Ascending aorta (tissue), 2 donors: ENCODE results near the gene SLC8A3. TPM values are rescaled to one million over a fixed set of nuclear protein-coding genes. Genes with fewer than 3 reads are reported as not detected.

Experiments
- DNase-seq, 2 donors: peaks; one replicate each; pipeline ENCODE4 v3.0.0-alpha.2; 2019; ENCODE audit warnings: low spot score in 2 of 2
- H3K27ac ChIP-seq, 2 donors: fragments of 200-600 bp; sonication (generic); one replicate each; pipeline ENCODE4 v1.5.1; 2016 to 2017; ENCODE audit warnings: mild to moderate bottlenecking in 1 of 2
- H3K27me3 ChIP-seq: fragments of 200-600 bp; sonication (generic); one replicate; pipeline ENCODE4 v1.5.1; 2017
- H3K36me3 ChIP-seq, 2 donors: fragments of 200-600 bp; sonication (generic); one replicate each; pipeline ENCODE4 v1.5.1; 2016
- H3K4me1 ChIP-seq, 2 donors: fragments of 200-600 bp; sonication (generic); one replicate each; pipeline ENCODE4 v1.5.1; 2016 to 2017; ENCODE audit warnings: mild to moderate bottlenecking in 1 of 2
- H3K4me3 ChIP-seq, 2 donors: fragments of 200-600 bp; sonication (generic); one replicate each; pipeline ENCODE4 v1.5.1; 2016 to 2017; ENCODE audit warnings: mild to moderate bottlenecking in 1 of 2
- H3K9me3 ChIP-seq, 2 donors: fragments of 200-600 bp; sonication (generic); one replicate each; pipeline ENCODE4 v1.5.1; 2016
- intact Hi-C: fragments of 100-400 bp; cut with DNase I; formaldehyde crosslinking; loops from one replicate; pipeline ENCODE4 v1.15.1; 2023
- total RNA-seq: library from RNA; depleted of rRNA; stranded (reverse); fragments of >200 nt; gene quantifications from one replicate; pipeline ENCODE4 v1.1.0, GENCODE V29; 2016
- TF ChIP-seq, protein P1 (sequence below), 3 experiments: fragments of 200-600 bp in 2 of 3; fragments of 450-650 bp in 1 of 3; sonication (generic) in 2 of 3; IDR thresholded peaks; one replicate each; pipeline ENCODE4 v1.5.1; 2016 to 2019; ENCODE audit warnings: antibody characterized with exemption in 3 of 3, mild to moderate bottlenecking in 1 of 3, moderate library complexity in 1 of 3

SLC8A3 gene
- total RNA-seq, 1 donor from 2014 or later = not detected

DNA sequence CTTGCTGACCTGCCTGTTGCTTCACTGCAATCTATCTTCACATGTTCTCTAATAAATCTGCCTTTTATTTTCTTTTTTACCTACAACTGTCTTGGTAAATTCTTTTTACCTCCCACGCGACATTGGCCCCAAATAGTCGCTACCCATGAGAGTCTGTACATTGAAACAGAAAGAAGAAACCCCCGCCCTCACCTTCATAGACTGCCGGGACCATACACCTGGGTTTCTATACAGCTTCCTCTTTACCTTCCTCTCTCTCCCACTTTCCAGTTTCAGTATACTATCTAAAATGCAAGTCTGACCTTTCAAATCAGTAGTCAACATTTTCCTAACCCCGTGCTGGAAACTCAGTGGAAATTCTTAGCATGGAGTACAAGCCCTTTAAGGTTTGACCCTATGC lies 4.8 kb downstream of the SLC8A3 start:
- no peak overlapping the region for H3K4me3 ChIP-seq
- TF ChIP-seq, protein P1, sequence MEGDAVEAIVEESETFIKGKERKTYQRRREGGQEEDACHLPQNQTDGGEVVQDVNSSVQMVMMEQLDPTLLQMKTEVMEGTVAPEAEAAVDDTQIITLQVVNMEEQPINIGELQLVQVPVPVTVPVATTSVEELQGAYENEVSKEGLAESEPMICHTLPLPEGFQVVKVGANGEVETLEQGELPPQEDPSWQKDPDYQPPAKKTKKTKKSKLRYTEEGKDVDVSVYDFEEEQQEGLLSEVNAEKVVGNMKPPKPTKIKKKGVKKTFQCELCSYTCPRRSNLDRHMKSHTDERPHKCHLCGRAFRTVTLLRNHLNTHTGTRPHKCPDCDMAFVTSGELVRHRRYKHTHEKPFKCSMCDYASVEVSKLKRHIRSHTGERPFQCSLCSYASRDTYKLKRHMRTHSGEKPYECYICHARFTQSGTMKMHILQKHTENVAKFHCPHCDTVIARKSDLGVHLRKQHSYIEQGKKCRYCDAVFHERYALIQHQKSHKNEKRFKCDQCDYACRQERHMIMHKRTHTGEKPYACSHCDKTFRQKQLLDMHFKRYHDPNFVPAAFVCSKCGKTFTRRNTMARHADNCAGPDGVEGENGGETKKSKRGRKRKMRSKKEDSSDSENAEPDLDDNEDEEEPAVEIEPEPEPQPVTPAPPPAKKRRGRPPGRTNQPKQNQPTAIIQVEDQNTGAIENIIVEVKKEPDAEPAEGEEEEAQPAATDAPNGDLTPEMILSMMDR (IDR thresholded peaks at IDR 0.05) = no peak
- no peaks in the 10 kb centered on the region for H3K27me3 ChIP-seq
- no peaks in the 10 kb centered on the region for H3K9me3 ChIP-seq
- no peak for DNase-seq
- H3K27ac ChIP-seq = no peak overlapping the region
- no peaks in the 10 kb centered on the region for H3K36me3 ChIP-seq
- peaks cover 7% of the 10 kb centered on the region in 2 donors for H3K4me1 ChIP-seq
- intact Hi-C loops = no loop called here

DNA sequence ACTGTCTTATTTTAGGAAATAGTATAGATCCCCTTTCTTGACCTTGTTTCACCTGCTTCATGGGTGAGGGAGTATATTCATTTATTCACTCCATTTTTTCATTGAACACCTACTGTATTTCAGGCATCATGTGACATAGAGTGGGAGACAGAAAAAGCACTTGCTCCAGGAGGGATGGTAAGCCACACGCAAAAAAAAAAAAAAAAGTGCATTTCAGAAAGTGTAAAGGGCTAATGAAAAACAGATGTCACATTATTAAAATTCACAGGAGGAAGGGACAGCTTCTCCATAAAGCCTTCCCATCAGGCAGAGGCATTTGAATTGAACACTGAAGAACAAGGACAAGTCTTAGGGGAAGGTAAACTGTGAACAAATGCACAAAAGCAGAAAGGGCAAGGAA lies 7.5 kb downstream of the SLC8A3 start:
- TF ChIP-seq, protein P1 (IDR thresholded peaks at IDR 0.05) = no peak
- intact Hi-C loops = no loop called here
- Histone ChIP-seq H3K4me1 (no peaks in the 10 kb centered on the region), H3K27me3 (no peaks in the 10 kb centered on the region), H3K4me3 (no peak overlapping the region), H3K27ac (no peak overlapping the region), H3K36me3 (no peaks in the 10 kb centered on the region), H3K9me3 (no peaks in the 10 kb centered on the region)
- no peak for DNase-seq

DNA sequence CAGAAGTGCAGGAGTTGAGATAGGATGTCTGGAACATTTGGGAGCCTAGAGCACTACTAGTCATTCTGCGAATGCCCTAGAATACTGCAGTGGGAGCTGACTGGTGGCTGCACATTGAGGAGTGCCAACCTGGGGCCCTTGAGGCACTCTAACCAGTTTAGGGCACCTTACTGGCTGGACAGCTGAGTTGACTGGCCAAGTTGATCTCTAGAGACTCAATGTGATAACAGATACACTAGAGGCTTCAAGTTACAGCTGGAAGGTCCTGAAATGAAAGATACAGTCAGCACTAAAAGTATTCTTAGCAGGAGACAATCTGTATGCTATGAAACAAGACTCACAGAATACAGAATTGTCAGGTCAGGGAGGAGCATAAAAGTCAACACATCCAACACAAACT lies 8.0 kb downstream of the SLC8A3 start:
- Histone ChIP-seq H3K4me3 (no peak overlapping the region), H3K9me3 (no peaks in the 10 kb centered on the region), H3K27me3 (no peaks in the 10 kb centered on the region), H3K27ac (no peak overlapping the region), H3K4me1 (no peaks in the 10 kb centered on the region), H3K36me3 (no peaks in the 10 kb centered on the region)
- intact Hi-C loops = no loop called here
- DNase-seq = no peak
- TF ChIP-seq, protein P1 (IDR thresholded peaks at IDR 0.05) = no peak

DNA sequence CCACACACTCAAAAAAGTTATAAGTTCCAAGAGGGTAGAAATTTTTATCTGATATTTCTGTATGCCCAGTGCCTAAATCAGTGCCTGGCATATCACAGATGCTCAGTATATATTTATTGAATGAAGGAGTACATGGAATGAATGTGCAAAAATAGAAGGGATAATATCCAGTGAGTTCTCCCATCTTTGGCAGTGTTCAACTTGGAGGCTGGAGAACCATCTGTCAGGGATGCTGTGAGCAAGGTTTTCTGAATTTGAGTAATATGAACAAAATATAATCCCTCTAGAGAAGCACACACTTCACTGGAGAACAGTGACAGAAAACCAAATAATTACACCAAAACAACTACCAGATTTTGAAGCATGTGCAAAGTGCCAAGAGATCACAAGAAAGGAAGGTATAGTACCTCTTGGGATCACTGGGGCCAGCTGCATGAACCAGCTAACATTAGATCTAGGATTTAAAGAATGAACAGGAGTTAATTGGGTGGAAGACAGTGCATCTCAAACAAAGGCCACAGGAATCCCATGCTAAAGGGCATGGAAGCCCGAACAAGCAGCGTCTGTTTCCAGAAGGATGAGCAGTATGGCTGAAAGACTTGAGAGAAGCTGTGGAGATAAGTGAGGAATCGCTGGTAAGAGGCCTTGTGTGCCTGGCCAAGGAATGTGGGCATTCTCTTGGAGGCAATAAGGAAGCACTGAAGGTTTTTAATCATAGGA lies 11.5 kb downstream of the SLC8A3 start:
- TF ChIP-seq, protein P1 (IDR thresholded peaks at IDR 0.05) = no peak
- DNase-seq = no peak
- no peak overlapping the region for H3K27ac ChIP-seq
- H3K9me3 ChIP-seq = no peaks in the 10 kb centered on the region
- intact Hi-C loops = no loop called here
- H3K27me3 ChIP-seq = no peaks in the 10 kb centered on the region
- H3K36me3 ChIP-seq = no peaks in the 10 kb centered on the region
- no peaks in the 10 kb centered on the region for H3K4me1 ChIP-seq
- no peak overlapping the region for H3K4me3 ChIP-seq

DNA sequence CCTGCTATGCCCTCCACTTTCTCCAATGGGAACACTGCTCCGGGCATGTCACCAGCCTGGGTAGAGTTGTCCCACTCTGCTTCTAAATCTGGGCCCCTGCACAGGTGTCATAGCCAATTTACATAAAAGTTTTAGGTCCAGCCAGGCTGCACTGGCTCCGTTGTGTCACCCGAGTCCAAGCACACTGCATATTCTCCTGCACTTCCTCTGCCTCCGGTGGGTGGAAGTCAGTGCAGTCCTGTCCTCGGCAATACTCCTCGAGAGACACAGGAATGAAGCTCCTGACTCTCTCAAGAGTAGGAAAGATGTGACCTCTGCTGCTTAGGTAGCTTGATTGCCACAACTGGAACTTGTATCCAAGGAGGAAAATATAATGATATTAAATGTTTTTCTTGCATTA lies 15.2 kb downstream of the SLC8A3 start:
- H3K27ac ChIP-seq = no peak overlapping the region
- no peaks in the 10 kb centered on the region for H3K9me3 ChIP-seq
- TF ChIP-seq, protein P1 (IDR thresholded peaks at IDR 0.05) = no peak
- H3K36me3 ChIP-seq = no peaks in the 10 kb centered on the region
- no peak for DNase-seq
- H3K4me1 ChIP-seq = no peaks in the 10 kb centered on the region
- no peak overlapping the region for H3K4me3 ChIP-seq
- no peaks in the 10 kb centered on the region for H3K27me3 ChIP-seq
- intact Hi-C loops = no loop called here

DNA sequence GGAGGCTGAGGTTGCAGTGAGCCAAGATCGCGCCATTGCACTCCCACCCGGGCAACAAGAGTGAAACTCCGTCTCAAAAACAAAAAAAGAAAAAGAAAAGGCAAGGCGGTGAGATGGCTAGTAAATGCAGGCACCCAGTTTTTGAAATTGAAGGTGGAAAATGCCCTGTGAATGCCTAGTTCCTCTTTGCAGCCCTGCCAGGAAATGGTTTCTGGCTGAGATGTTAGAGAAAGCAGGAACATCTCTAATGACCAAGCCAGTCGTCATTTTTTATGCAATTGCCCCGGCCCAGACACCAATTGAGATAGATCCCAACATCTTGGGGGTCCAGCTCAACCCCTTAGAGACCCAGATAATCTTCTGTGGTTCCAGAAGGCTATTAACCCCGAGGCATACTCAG lies 17.0 kb downstream of the SLC8A3 start:
- no peak for DNase-seq
- Histone ChIP-seq H3K4me1 (no peaks in the 10 kb centered on the region), H3K36me3 (no peaks in the 10 kb centered on the region), H3K4me3 (no peak overlapping the region), H3K27me3 (no peaks in the 10 kb centered on the region), H3K27ac (no peak overlapping the region), H3K9me3 (no peaks in the 10 kb centered on the region)
- intact Hi-C loops = no loop called here
- TF ChIP-seq, protein P1 (IDR thresholded peaks at IDR 0.05) = no peak
